ENCODE results near the gene MARCKSL1.

MARCKSL1 gene

GRCh38 chr1:32345289-32345827 is 9.3 kb upstream of the MARCKSL1 start:
- no peaks in the 10 kb centered on the region for H3K9me3 Mint-ChIP-seq
- no peak overlapping the region for H3K4me3 Mint-ChIP-seq
- intact Hi-C loops (cut with micrococcal nuclease): no loop called here
- peaks cover 57% of the 10 kb centered on the region for H3K4me1 Mint-ChIP-seq (ENCODE audit: low read depth)
- H3K27ac Mint-ChIP-seq: peak overlapping the region; percentile 30
- H3K36me3 Mint-ChIP-seq (ENCODE audit: low read depth): no peaks in the 10 kb centered on the region
- peaks cover 47% of the 10 kb centered on the region for H3K27me3 Mint-ChIP-seq

- intact Hi-C loops (cut with micrococcal nuclease): no loop called here
- no peaks in the 10 kb centered on the region for H3K9me3 Mint-ChIP-seq
- no peaks in the 10 kb centered on the region for H3K36me3 Mint-ChIP-seq (ENCODE audit: low read depth)
- H3K4me3 Mint-ChIP-seq: no peak overlapping the region
- H3K27me3 Mint-ChIP-seq: peaks cover 41% of the 10 kb centered on the region
- H3K27ac Mint-ChIP-seq: no peak overlapping the region
- peaks cover 58% of the 10 kb centered on the region for H3K4me1 Mint-ChIP-seq (ENCODE audit: low read depth)
These were observed 6.7 kb upstream of the MARCKSL1 start for GRCh38 chr1:32342704-32343103.

- intact Hi-C loops (cut with micrococcal nuclease): no loop called here
- no peaks in the 10 kb centered on the region for H3K36me3 Mint-ChIP-seq (ENCODE audit: low read depth)
- peaks cover 65% of the 10 kb centered on the region for H3K4me1 Mint-ChIP-seq (ENCODE audit: low read depth)
- H3K9me3 Mint-ChIP-seq: no peaks in the 10 kb centered on the region
- no peak overlapping the region for H3K27ac Mint-ChIP-seq
- no peak overlapping the region for H3K4me3 Mint-ChIP-seq
- peaks cover 36% of the 10 kb centered on the region for H3K27me3 Mint-ChIP-seq
These were observed 5.9 kb upstream of the MARCKSL1 start for GRCh38 chr1:32341971-32342370.

DNA sequence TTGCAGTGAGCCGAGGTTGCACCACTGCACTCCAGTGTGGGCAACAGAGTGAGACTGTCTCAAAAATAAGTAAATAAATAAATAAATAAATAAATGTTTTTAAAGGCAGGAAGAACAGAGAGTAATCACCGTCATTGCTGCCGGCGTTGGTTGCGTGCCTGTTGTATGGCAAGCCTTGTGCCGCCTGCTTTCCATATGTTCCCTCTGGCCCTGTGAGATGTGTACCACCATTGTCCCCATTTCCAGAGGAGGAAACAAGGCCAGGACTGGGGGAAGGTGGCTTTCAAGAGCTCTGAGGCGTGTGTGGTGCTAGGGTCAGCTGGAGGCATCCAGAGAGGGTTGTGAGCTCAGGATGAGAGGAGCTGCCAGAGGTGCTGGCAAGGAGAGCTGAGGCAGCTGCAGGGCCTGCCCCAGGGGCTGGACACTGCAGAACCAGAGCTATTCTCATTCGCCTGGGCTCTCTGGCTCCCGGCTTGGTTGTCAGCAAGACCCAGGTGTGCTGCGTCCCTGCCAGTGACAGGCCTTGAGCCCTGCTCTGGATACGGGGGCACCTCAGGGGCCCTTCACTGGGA is 5.2 kb upstream of the MARCKSL1 start:
- peaks cover 66% of the 10 kb centered on the region for H3K4me1 Mint-ChIP-seq (ENCODE audit: low read depth)
- no peaks in the 10 kb centered on the region for H3K9me3 Mint-ChIP-seq
- H3K36me3 Mint-ChIP-seq (ENCODE audit: low read depth): no peaks in the 10 kb centered on the region
- H3K27me3 Mint-ChIP-seq: peaks cover 29% of the 10 kb centered on the region
- no peak overlapping the region for H3K4me3 Mint-ChIP-seq
- intact Hi-C loops (cut with micrococcal nuclease): no loop called here
- H3K27ac Mint-ChIP-seq: peak overlapping the region; percentile 35

- Mint-ChIP-seq H3K27me3 (peaks cover 16% of the 10 kb centered on the region), H3K36me3 (ENCODE audit: low read depth) (no peaks in the 10 kb centered on the region), H3K4me1 (ENCODE audit: low read depth) (peaks cover 61% of the 10 kb centered on the region), H3K4me3 (no peak overlapping the region), H3K27ac (peak overlapping the region; percentile 80), H3K9me3 (no peaks in the 10 kb centered on the region)
- intact Hi-C loops (cut with micrococcal nuclease): loop anchor here (1.0 kb wide), 1 partner anchor 12 kb away; no protein-coding TSS in a partner anchor
These were observed 3.4 kb upstream of the MARCKSL1 start for GRCh38 chr1:32339363-32339978.

GRCh38 chr1:32338637-32339145 is 2.7 kb upstream of the MARCKSL1 start:
- peaks cover 6% of the 10 kb centered on the region for H3K36me3 Mint-ChIP-seq (ENCODE audit: low read depth)
- H3K27ac Mint-ChIP-seq: peak overlapping the region; percentile 80
- intact Hi-C loops (cut with micrococcal nuclease): loop anchor here (1.0 kb wide), 1 partner anchor 13 kb away; no protein-coding TSS in a partner anchor
- peaks cover 11% of the 10 kb centered on the region for H3K27me3 Mint-ChIP-seq
- H3K9me3 Mint-ChIP-seq: no peaks in the 10 kb centered on the region
- no peak overlapping the region for H3K4me3 Mint-ChIP-seq
- peaks cover 69% of the 10 kb centered on the region for H3K4me1 Mint-ChIP-seq (ENCODE audit: low read depth)

DNA sequence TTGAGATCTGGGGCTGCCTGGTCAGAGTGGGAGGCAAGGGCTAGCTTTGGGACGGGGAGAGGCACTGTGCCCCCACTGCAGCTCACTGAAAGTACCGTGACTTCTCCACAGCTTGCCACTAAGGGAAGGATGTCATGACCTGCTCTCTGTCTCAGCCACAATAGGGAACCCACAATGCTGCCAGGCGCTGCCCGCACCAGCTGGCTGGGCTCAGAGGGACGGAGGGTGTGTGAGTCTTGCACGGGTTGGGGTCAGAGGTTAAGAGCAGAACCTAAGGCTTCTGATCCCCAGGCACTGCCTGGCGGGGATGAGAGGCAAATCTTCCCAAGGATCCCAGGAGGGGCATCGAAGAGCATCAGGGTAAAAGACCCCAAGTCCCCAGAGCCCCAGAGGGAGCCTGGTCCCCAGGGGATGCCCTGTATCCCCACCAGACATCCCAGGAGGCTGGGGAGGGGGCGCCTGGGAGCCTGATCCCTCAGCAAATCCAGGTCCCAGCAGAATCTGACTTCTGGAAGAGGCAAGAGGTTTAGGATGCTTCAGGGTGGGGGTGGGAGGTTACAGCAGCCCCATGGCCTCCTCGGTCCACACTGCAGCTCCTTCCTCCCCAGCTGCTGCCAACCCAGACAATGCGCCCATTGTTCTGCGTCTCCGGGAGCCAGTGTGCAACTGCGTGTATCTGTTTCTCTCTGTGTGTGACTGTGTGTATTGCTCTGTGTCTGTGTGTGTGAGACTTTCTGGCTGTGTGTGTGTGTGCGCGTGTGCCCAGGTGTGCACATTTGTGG is 2.0 kb upstream of the MARCKSL1 start:
- intact Hi-C loops (cut with micrococcal nuclease): no loop called here
- Mint-ChIP-seq H3K4me1 (ENCODE audit: low read depth) (peaks cover 73% of the 10 kb centered on the region), H3K9me3 (no peaks in the 10 kb centered on the region), H3K27ac (peak overlapping the region; percentile 80), H3K36me3 (ENCODE audit: low read depth) (peaks cover 12% of the 10 kb centered on the region), H3K27me3 (peaks cover 5% of the 10 kb centered on the region), H3K4me3 (peak overlapping the region; percentile 52)

- peaks cover 5% of the 10 kb centered on the region for H3K27me3 Mint-ChIP-seq
- H3K4me1 Mint-ChIP-seq (ENCODE audit: low read depth): peaks cover 66% of the 10 kb centered on the region
- peak overlapping the region; percentile 52 for H3K4me3 Mint-ChIP-seq
- intact Hi-C loops (cut with micrococcal nuclease): no loop called here
- H3K9me3 Mint-ChIP-seq: no peaks in the 10 kb centered on the region
- peaks cover 21% of the 10 kb centered on the region for H3K36me3 Mint-ChIP-seq (ENCODE audit: low read depth)
- H3K27ac Mint-ChIP-seq: peak overlapping the region; percentile 80
These were observed 1.1 kb upstream of the MARCKSL1 start for GRCh38 chr1:32336963-32337675.

DNA sequence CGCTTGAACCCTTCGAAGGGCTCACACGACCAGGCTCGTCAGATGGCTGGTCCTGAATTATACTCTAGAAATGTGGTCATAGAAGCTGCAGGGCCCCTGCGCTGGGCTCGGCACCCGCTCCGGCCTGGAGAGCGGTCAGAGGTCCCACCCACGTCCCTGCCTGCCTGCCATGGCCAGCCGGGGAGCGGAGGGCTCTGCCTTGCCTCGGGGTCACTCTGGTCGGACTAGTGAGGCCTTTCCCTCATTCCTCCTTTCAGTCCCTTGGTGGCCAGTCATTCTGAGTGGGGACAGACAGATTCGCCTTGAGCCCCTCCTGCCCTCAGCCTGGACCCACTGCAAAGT is 529 bp upstream of the MARCKSL1 start:
- intact Hi-C loops (cut with micrococcal nuclease): no loop called here
- H3K36me3 Mint-ChIP-seq (ENCODE audit: low read depth): peaks cover 26% of the 10 kb centered on the region
- no peaks in the 10 kb centered on the region for H3K9me3 Mint-ChIP-seq
- H3K4me1 Mint-ChIP-seq (ENCODE audit: low read depth): peaks cover 64% of the 10 kb centered on the region
- peak overlapping the region; percentile 80 for H3K27ac Mint-ChIP-seq
- H3K4me3 Mint-ChIP-seq: peak overlapping the region; percentile 52
- peaks cover 5% of the 10 kb centered on the region for H3K27me3 Mint-ChIP-seq

GRCh38 chr1:32335535-32335789 is 571 bp downstream of the MARCKSL1 start:
- Mint-ChIP-seq H3K4me1 (ENCODE audit: low read depth) (peaks cover 62% of the 10 kb centered on the region), H3K27ac (no peak overlapping the region), H3K27me3 (peaks cover 5% of the 10 kb centered on the region), H3K9me3 (no peaks in the 10 kb centered on the region), H3K36me3 (ENCODE audit: low read depth) (peaks cover 37% of the 10 kb centered on the region), H3K4me3 (peak overlapping the region; percentile 73)
- intact Hi-C loops (cut with micrococcal nuclease): loop anchor here (1.0 kb wide), 1 partner anchor 37 kb away; no protein-coding TSS in a partner anchor

GRCh38 chr1:32334864-32335534 is 1.0 kb downstream of the MARCKSL1 start:
- Mint-ChIP-seq H3K27me3 (peaks cover 5% of the 10 kb centered on the region), H3K27ac (peak overlapping the region; percentile 30), H3K4me1 (ENCODE audit: low read depth) (peaks cover 58% of the 10 kb centered on the region), H3K36me3 (ENCODE audit: low read depth) (peaks cover 42% of the 10 kb centered on the region), H3K9me3 (no peaks in the 10 kb centered on the region), H3K4me3 (peak overlapping the region; percentile 73)
- intact Hi-C loops (cut with micrococcal nuclease): loop anchor here (1.0 kb wide), 1 partner anchor 37 kb away; no protein-coding TSS in a partner anchor

DNA sequence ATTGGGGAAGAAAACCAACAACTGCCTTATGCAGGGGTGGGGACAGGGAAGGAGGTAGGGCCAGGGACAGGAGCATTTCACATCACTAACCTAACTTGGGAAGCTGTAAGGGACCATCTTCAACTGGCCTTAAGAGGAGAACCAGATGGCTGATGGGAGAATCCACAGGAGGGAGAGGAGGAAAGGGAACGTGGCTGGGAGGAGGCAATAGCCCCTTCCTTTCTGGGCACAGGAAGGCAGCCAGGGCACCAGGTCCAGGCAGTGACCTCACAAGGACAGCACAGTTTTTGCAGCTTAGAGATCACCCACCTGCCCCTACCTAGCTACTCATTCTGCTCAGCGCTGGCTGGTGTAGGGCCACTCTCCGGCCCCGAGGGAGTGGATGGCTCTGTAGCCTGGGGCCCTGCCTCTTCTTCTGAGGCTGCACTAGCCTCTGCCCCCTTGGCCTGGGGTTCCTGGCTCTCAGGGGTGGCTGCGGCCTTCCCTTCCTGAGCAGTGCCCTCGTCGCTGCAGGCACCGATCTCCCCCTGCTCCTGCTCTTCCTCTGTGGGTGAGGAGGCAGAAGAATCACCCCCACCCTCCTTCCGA is 1.7 kb downstream of the MARCKSL1 start:
- Mint-ChIP-seq H3K4me1 (ENCODE audit: low read depth) (peaks cover 51% of the 10 kb centered on the region), H3K4me3 (peak overlapping the region; percentile 73), H3K9me3 (no peaks in the 10 kb centered on the region), H3K36me3 (ENCODE audit: low read depth) (peaks cover 48% of the 10 kb centered on the region), H3K27ac (peak overlapping the region; percentile 30), H3K27me3 (peaks cover 5% of the 10 kb centered on the region)
- intact Hi-C loops (cut with micrococcal nuclease): no loop called here
